HepG2 (cell line): ENCODE measurements around the gene PSENEN. TPM values are rescaled to one million over a fixed set of nuclear protein-coding genes. Genes with fewer than 3 reads are reported as not detected.

Experiments
- GATAD1 ChIP-seq: IDR thresholded peaks from 2 replicates; pipeline ENCODE4 v1.6.1; 2016; ENCODE audit warnings: missing genetic modification reagents, missing compliant biosample characterization
- MYNN ChIP-seq: sonication (generic); formaldehyde crosslinking; IDR thresholded peaks from 2 replicates; pipeline ENCODE4 v1.4.0; 2020; ENCODE audit warnings: mild to moderate bottlenecking, low read depth, missing genetic modification reagents
- ZNF331 ChIP-seq: sonication (generic); formaldehyde crosslinking; IDR thresholded peaks from 2 replicates; pipeline ENCODE4 v1.4.0; 2020; ENCODE audit warnings: missing genetic modification reagents
- ZNF407 ChIP-seq: sonication (generic); formaldehyde crosslinking; IDR thresholded peaks from one replicate; pipeline ENCODE4 v1.5.1; 2020; ENCODE audit warnings: mild to moderate bottlenecking, missing genetic modification reagents; ENCODE audit errors: not compliant biosample characterization
- ZNF503 ChIP-seq: sonication (generic); formaldehyde crosslinking; IDR thresholded peaks from 2 replicates; pipeline ENCODE4 v1.4.0; 2020; ENCODE audit warnings: missing genetic modification reagents
- ZNF547 ChIP-seq: sonication (generic); formaldehyde crosslinking; IDR thresholded peaks from 2 replicates; pipeline ENCODE4 v1.5.1; 2020; ENCODE audit warnings: mild to moderate bottlenecking, missing genetic modification reagents
- ZNF589 ChIP-seq: sonication (generic); formaldehyde crosslinking; conservative IDR thresholded peaks from 2 replicates; pipeline ENCODE4 v1.8.0; 2022; ENCODE audit warnings: mild to moderate bottlenecking, moderate library complexity, missing genetic modification reagents
- ZNF768 ChIP-seq: sonication (generic); formaldehyde crosslinking; IDR thresholded peaks from 2 replicates; pipeline ENCODE4 v1.4.0; 2020; ENCODE audit warnings: missing genetic modification reagents
- polyA plus RNA-seq, 8 experiments: library from polyadenylated mRNA; depleted of rRNA in 3 of 8; stranded (reverse) in 7 of 8; unstranded in 1 of 8; fragments of >200 nt; fragmentation: Illumina TruSeq in 4 of 8; extraction: Trizol in 4 of 8; gene quantifications; 2 replicates each; pipeline versions ENCODE4 v1.2.1 to v1.2.3, GENCODE V29; 2011 to 2016; ENCODE audit warnings: low read depth in 4 of 8, missing spikeins in 1 of 8, mixed read lengths in 1 of 8; ENCODE audit not compliant: insufficient read depth in 1 of 8
- total RNA-seq, 5 experiments: library from RNA; depleted of rRNA; stranded (reverse); fragments of >200 nt; fragmentation: Illumina TruSeq; extraction: Trizol; gene quantifications; 2 replicates each; pipeline ENCODE4 v1.2.3, GENCODE V29; 2016; ENCODE audit warnings: low read depth in 1 of 5
- TF ChIP-seq, protein P1 (sequence below): sonication (generic); formaldehyde crosslinking; IDR thresholded peaks from 2 replicates; pipeline ENCODE4 v1.5.0; 2020; ENCODE audit warnings: mild to moderate bottlenecking, missing genetic modification reagents, borderline replicate concordance

The PSENEN gene
- total and polyA plus RNA-seq, 2 of the 13 experiments (the other 11 are each of a cell fraction or from before 2014, with no cell fraction given), result 16.9 to 34.2 TPM

DNA sequence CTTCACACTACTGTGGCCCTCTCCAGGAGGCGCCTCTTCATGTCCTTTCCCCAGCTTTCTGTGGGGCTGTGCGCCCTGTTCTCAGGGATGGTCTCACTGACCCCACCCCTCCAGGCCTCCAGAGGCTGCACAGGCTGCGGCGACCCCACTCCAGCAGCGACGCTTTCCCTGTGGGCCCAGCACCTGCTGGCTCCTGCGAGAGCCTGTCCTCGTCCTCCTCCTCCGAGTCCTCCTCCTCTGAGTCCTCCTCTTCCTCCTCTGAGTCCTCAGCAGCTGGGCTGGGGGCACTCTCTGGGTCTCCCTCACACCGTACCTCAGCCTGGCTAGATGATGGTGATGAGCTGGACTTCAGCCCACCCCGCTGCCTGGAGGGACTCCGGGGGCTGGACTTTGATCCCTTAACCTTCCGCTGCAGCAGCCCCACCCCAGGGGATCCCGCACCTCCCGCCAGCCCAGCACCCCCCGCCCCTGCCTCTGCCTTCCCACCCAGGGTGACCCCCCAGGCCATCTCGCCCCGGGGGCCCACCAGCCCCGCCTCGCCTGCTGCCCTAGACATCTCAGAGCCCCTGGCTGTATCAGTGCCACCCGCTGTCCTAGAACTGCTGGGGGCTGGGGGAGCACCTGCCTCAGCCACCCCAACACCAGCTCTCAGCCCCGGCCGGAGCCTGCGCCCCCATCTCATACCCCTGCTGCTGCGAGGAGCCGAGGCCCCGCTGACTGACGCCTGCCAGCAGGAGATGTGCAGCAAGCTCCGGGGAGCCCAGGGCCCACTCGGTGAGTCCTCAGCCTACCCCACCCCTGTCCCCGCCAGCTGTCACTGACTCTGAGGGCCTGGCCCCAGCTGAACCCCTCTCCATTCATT, 41.1 kb downstream of the PSENEN start (continued):
- TF ChIP-seq ZNF407, result no peak
- no peak for TF ChIP-seq ZNF589 (CRISPR knock-in tag)
- no peak for TF ChIP-seq GATAD1
- TF ChIP-seq, protein P1, sequence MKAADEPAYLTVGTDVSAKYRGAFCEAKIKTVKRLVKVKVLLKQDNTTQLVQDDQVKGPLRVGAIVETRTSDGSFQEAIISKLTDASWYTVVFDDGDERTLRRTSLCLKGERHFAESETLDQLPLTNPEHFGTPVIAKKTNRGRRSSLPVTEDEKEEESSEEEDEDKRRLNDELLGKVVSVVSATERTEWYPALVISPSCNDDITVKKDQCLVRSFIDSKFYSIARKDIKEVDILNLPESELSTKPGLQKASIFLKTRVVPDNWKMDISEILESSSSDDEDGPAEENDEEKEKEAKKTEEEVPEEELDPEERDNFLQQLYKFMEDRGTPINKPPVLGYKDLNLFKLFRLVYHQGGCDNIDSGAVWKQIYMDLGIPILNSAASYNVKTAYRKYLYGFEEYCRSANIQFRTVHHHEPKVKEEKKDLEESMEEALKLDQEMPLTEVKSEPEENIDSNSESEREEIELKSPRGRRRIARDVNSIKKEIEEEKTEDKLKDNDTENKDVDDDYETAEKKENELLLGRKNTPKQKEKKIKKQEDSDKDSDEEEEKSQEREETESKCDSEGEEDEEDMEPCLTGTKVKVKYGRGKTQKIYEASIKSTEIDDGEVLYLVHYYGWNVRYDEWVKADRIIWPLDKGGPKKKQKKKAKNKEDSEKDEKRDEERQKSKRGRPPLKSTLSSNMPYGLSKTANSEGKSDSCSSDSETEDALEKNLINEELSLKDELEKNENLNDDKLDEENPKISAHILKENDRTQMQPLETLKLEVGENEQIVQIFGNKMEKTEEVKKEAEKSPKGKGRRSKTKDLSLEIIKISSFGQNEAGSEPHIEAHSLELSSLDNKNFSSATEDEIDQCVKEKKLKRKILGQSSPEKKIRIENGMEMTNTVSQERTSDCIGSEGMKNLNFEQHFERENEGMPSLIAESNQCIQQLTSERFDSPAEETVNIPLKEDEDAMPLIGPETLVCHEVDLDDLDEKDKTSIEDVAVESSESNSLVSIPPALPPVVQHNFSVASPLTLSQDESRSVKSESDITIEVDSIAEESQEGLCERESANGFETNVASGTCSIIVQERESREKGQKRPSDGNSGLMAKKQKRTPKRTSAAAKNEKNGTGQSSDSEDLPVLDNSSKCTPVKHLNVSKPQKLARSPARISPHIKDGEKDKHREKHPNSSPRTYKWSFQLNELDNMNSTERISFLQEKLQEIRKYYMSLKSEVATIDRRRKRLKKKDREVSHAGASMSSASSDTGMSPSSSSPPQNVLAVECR (CRISPR knock-in tag), result no peak
- no peak for TF ChIP-seq ZNF331 (CRISPR knock-in tag)
- no peak for TF ChIP-seq MYNN
- TF ChIP-seq ZNF768 (CRISPR knock-in tag), result no peak
- no peak for TF ChIP-seq ZNF503 (CRISPR knock-in tag)
- 0 out of 2 replicates have a peak, but pooled peaks have one; percentile 67 for TF ChIP-seq ZNF547 (CRISPR knock-in tag)
